ENCODE data around the gene PLA2G6. TPM values are rescaled to one million over a fixed set of nuclear protein-coding genes. Genes with fewer than 3 reads are reported as not detected.

Gene PLA2G6
- total and polyA plus RNA-seq, 4 experiments from 2014 or later: 1.1 to 238 (median 116) TPM

GRCh38 chr22:38110008-38110862 is 71.4 kb downstream of the PLA2G6 start, which contains the start of gene BAIAP2L2:
Gene BAIAP2L2 (minus strand): TSS chr22:38110684. CDS start chr22:38110525, 159 bp downstream.
- no peaks in the 10 kb centered on the region for H3K27me3 Mint-ChIP-seq
- H3K9me3 Mint-ChIP-seq: peaks cover 0 to 4% (median 0%) of the 10 kb centered on the region in 8 donors
- H3K4me1 ChIP-seq (ENCODE audit: insufficient read depth, low read length): peaks cover 6% of the 10 kb centered on the region
- no peak for DNase-seq
- POLR2A ChIA-PET (ENCODE audit: partially characterized antibody): no interaction called here
- H3K27me3 ChIP-seq (ENCODE audit: insufficient read depth, low read length): no peaks in the 10 kb centered on the region
- peak within 1 kb of the TSS in 3 of 8 donors; percentile 40 to 48 (median 41) for H3K4me3 Mint-ChIP-seq
- peaks cover 3% of the 10 kb centered on the region for H3K36me3 ChIP-seq (ENCODE audit: insufficient read depth, low read length)
- H3K36me3 Mint-ChIP-seq: peaks cover 3 to 12% of the 10 kb centered on the region in 2 donors
- intact Hi-C loops (cut with micrococcal nuclease): loop anchor here (10.0 kb wide), 1 partner anchor 245 kb away; no protein-coding TSS in a partner anchor
- no peak within 1 kb of the TSS for H3K27ac ChIP-seq (ENCODE audit: low read depth, low read length)
- CTCF ChIA-PET (ENCODE audit: partially characterized antibody): no interaction called here
- no peaks in the 10 kb centered on the region for H3K9me3 ChIP-seq (ENCODE audit: control insufficient read depth in 1 of 2, low read length in 2 of 2)
- no peak within 1 kb of the TSS for H3K4me3 ChIP-seq (ENCODE audit: low read length in 2 of 2)
- H3K4me1 Mint-ChIP-seq: peaks cover 2 to 13% (median 8%) of the 10 kb centered on the region in 4 donors
- H3K27ac Mint-ChIP-seq: peak within 1 kb of the TSS in 6 of 7 donors; percentile 74 to 89 (median 85)

- ChIA-PET POLR2A (ENCODE audit: partially characterized antibody) (no interaction called here), CTCF (ENCODE audit: partially characterized antibody) (no interaction called here)
- H3K9me3 Mint-ChIP-seq: peaks cover 0 to 4% (median 0%) of the 10 kb centered on the region in 8 donors
- H3K9me3 ChIP-seq (ENCODE audit: control insufficient read depth in 1 of 2, low read length in 2 of 2): no peaks in the 10 kb centered on the region
- H3K27me3 ChIP-seq (ENCODE audit: insufficient read depth, low read length): no peaks in the 10 kb centered on the region
- DNase-seq: peak in 3 of 5 donors; percentile 19 to 32 (median 20)
- no peak overlapping the region for H3K4me3 ChIP-seq (ENCODE audit: low read length in 2 of 2)
- peak overlapping the region in 3 of 8 donors; percentile 40 to 48 (median 41) for H3K4me3 Mint-ChIP-seq
- no peaks in the 10 kb centered on the region for H3K27me3 Mint-ChIP-seq
- H3K4me1 ChIP-seq (ENCODE audit: insufficient read depth, low read length): peaks cover under 1% of the 10 kb centered on the region
- intact Hi-C loops (cut with micrococcal nuclease): loop anchor here (10.0 kb wide), 1 partner anchor 245 kb away; no protein-coding TSS in a partner anchor
- H3K36me3 Mint-ChIP-seq: peaks cover 2 to 11% of the 10 kb centered on the region in 2 donors
- H3K36me3 ChIP-seq (ENCODE audit: insufficient read depth, low read length): no peaks in the 10 kb centered on the region
- peaks cover 3 to 17% (median 9%) of the 10 kb centered on the region in 4 donors for H3K4me1 Mint-ChIP-seq
- H3K27ac ChIP-seq (ENCODE audit: low read depth, low read length): no peak overlapping the region
- H3K27ac Mint-ChIP-seq: peak overlapping the region in 6 of 7 donors; percentile 74 to 89 (median 85)
These were observed 72.1 kb downstream of the PLA2G6 start for GRCh38 chr22:38109371-38110001.

GRCh38 chr22:38108561-38109319 is 72.9 kb downstream of the PLA2G6 start:
- Histone ChIP-seq H3K27ac (ENCODE audit: low read depth, low read length) (no peak overlapping the region), H3K36me3 (ENCODE audit: insufficient read depth, low read length) (no peaks in the 10 kb centered on the region), H3K9me3 (ENCODE audit: control insufficient read depth in 1 of 2, low read length in 2 of 2) (no peaks in the 10 kb centered on the region), H3K4me3 (ENCODE audit: low read length in 2 of 2) (no peak overlapping the region), H3K4me1 (ENCODE audit: insufficient read depth, low read length) (no peaks in the 10 kb centered on the region), H3K27me3 (ENCODE audit: insufficient read depth, low read length) (no peaks in the 10 kb centered on the region)
- Mint-ChIP-seq H3K27me3 (no peaks in the 10 kb centered on the region), H3K36me3 (peaks cover 0 to 9% of the 10 kb centered on the region in 2 donors), H3K9me3 (peaks cover 0 to 4% (median 0%) of the 10 kb centered on the region in 8 donors), H3K27ac (peak overlapping the region in 3 of 7 donors; percentile 74 to 93 (median 89)), H3K4me1 (peaks cover 4 to 18% (median 8%) of the 10 kb centered on the region in 4 donors), H3K4me3 (no peak overlapping the region)
- intact Hi-C loops (cut with micrococcal nuclease): no loop called here
- CTCF ChIA-PET (ENCODE audit: partially characterized antibody): no interaction called here
- POLR2A ChIA-PET (ENCODE audit: partially characterized antibody): no interaction called here
- DNase-seq: no peak

GRCh38 chr22:38107692-38108515 is 73.7 kb downstream of the PLA2G6 start:
- Mint-ChIP-seq H3K9me3 (peaks cover 0 to 4% (median 0%) of the 10 kb centered on the region in 8 donors), H3K4me1 (peaks cover 5 to 18% (median 9%) of the 10 kb centered on the region in 4 donors), H3K27ac (peak overlapping the region in 1 of 7 donors; percentile 89), H3K27me3 (no peaks in the 10 kb centered on the region), H3K4me3 (no peak overlapping the region), H3K36me3 (peaks cover 0 to 9% of the 10 kb centered on the region in 2 donors)
- H3K27me3 ChIP-seq (ENCODE audit: insufficient read depth, low read length): no peaks in the 10 kb centered on the region
- H3K27ac ChIP-seq (ENCODE audit: low read depth, low read length): no peak overlapping the region
- no peak overlapping the region for H3K4me3 ChIP-seq (ENCODE audit: low read length in 2 of 2)
- DNase-seq: no peak
- ChIA-PET CTCF (ENCODE audit: partially characterized antibody) (no interaction called here), POLR2A (ENCODE audit: partially characterized antibody) (no interaction called here)
- no peaks in the 10 kb centered on the region for H3K36me3 ChIP-seq (ENCODE audit: insufficient read depth, low read length)
- intact Hi-C loops (cut with micrococcal nuclease): no loop called here
- H3K4me1 ChIP-seq (ENCODE audit: insufficient read depth, low read length): no peaks in the 10 kb centered on the region
- no peaks in the 10 kb centered on the region for H3K9me3 ChIP-seq (ENCODE audit: control insufficient read depth in 1 of 2, low read length in 2 of 2)

- Histone ChIP-seq H3K27me3 (ENCODE audit: insufficient read depth, low read length) (no peaks in the 10 kb centered on the region), H3K36me3 (ENCODE audit: insufficient read depth, low read length) (no peaks in the 10 kb centered on the region), H3K4me3 (ENCODE audit: low read length in 2 of 2) (no peak overlapping the region), H3K4me1 (ENCODE audit: insufficient read depth, low read length) (no peaks in the 10 kb centered on the region), H3K27ac (ENCODE audit: low read depth, low read length) (no peak overlapping the region), H3K9me3 (ENCODE audit: control insufficient read depth in 1 of 2, low read length in 2 of 2) (no peaks in the 10 kb centered on the region)
- peaks cover 0 to 8% of the 10 kb centered on the region in 2 donors for H3K36me3 Mint-ChIP-seq
- ChIA-PET CTCF (ENCODE audit: partially characterized antibody) (interaction anchor here (0.5 to 1.2 kb wide), 3 partner anchors 8 to 282 kb away, joined by 4 to 5 read pairs (median 4); no protein-coding TSS in a partner anchor), POLR2A (ENCODE audit: partially characterized antibody) (no interaction called here)
- peaks cover 0 to 4% (median 0%) of the 10 kb centered on the region in 8 donors for H3K9me3 Mint-ChIP-seq
- H3K27ac Mint-ChIP-seq: peak overlapping the region in 1 of 7 donors; percentile 31
- peaks cover 5 to 18% (median 9%) of the 10 kb centered on the region in 4 donors for H3K4me1 Mint-ChIP-seq
- H3K27me3 Mint-ChIP-seq: no peaks in the 10 kb centered on the region
- DNase-seq: no peak
- intact Hi-C loops (cut with micrococcal nuclease): no loop called here
- H3K4me3 Mint-ChIP-seq: peak overlapping the region in 1 of 8 donors; percentile 8
These were observed 74.6 kb downstream of the PLA2G6 start for GRCh38 chr22:38106814-38107578.

GRCh38 chr22:38104084-38104483 is 77.5 kb downstream of the PLA2G6 start:
- Mint-ChIP-seq H3K36me3 (peaks cover 0 to 5% of the 10 kb centered on the region in 2 donors), H3K4me3 (peak overlapping the region in 1 of 8 donors; percentile 61)

More at GRCh38 chr22:38104084-38104483, 77.5 kb downstream of the PLA2G6 start:
- CTCF ChIA-PET (ENCODE audit: partially characterized antibody): interaction anchor here (0.6 to 1.4 kb wide), 4 partner anchors 10 to 283 kb away, joined by 3 to 6 read pairs (median 3); no protein-coding TSS in a partner anchor
- Mint-ChIP-seq H3K4me1 (peaks cover 7 to 18% (median 12%) of the 10 kb centered on the region in 4 donors), H3K9me3 (no peaks in the 10 kb centered on the region), H3K27me3 (no peaks in the 10 kb centered on the region), H3K27ac (peak overlapping the region in 1 of 7 donors; percentile 10)
- POLR2A ChIA-PET (ENCODE audit: partially characterized antibody): no interaction called here
- Histone ChIP-seq H3K9me3 (ENCODE audit: control insufficient read depth in 1 of 2, low read length in 2 of 2) (no peaks in the 10 kb centered on the region), H3K4me3 (ENCODE audit: low read length in 2 of 2) (no peak overlapping the region), H3K4me1 (ENCODE audit: insufficient read depth, low read length) (no peaks in the 10 kb centered on the region), H3K27ac (ENCODE audit: low read depth, low read length) (no peak overlapping the region), H3K36me3 (ENCODE audit: insufficient read depth, low read length) (no peaks in the 10 kb centered on the region), H3K27me3 (ENCODE audit: insufficient read depth, low read length) (no peaks in the 10 kb centered on the region)
- no peak for DNase-seq
- intact Hi-C loops (cut with micrococcal nuclease): no loop called here
